CD4-positive, alpha-beta T cell treated with Interleukin-2 at 100 ng/mL for 4 hours (primary cell): ENCODE data around the gene NDUFV1.
"Not testable (repeated sequence)": the region's sequence is repeated elsewhere in the genome, so short reads cannot be mapped to it uniquely, and the experiment has no call there.

Experiments used
- DNase-seq: peaks from one replicate; pipeline ENCODE4 v3.0.0-alpha.2; 2020; ENCODE audit warnings: low spot score

The NDUFV1 gene

GRCh38 chr11:67611704-67612587 is 5.2 kb downstream of the NDUFV1 start:
- DNase-seq: no peak

- DNase-seq: no peak
These were observed 6.0 kb downstream of the NDUFV1 start for GRCh38 chr11:67612751-67613150.

- no peak for DNase-seq
These were observed 6.7 kb downstream of the NDUFV1 start for GRCh38 chr11:67613313-67613959.

GRCh38 chr11:67613960-67614715 is 7.4 kb downstream of the NDUFV1 start:
- DNase-seq: peak; percentile 86

- peak; percentile 50 for DNase-seq
These were observed 8.3 kb downstream of the NDUFV1 start for GRCh38 chr11:67614730-67615714.

GRCh38 chr11:67615728-67616430 is 9.1 kb downstream of the NDUFV1 start:
- peak; percentile 8 for DNase-seq

- DNase-seq: no peak
These were observed 9.9 kb downstream of the NDUFV1 start for GRCh38 chr11:67616431-67617242.

- no peak for DNase-seq
These were observed 10.7 kb downstream of the NDUFV1 start for GRCh38 chr11:67617243-67617953.

GRCh38 chr11:67618901-67619659 is 12.3 kb downstream of the NDUFV1 start:
- DNase-seq: not testable (repeated sequence)

GRCh38 chr11:67619683-67620618 is 13.2 kb downstream of the NDUFV1 start:
- not testable (repeated sequence) for DNase-seq

GRCh38 chr11:67620621-67621020 is 13.9 kb downstream of the NDUFV1 start:
- DNase-seq: not testable (repeated sequence)

- DNase-seq: not testable (repeated sequence)
These were observed 15.2 kb downstream of the NDUFV1 start for GRCh38 chr11:67621928-67622327.

- not testable (repeated sequence) for DNase-seq
These were observed 16.2 kb downstream of the NDUFV1 start for GRCh38 chr11:67622905-67623304.

- not testable (repeated sequence) for DNase-seq
These were observed 17.1 kb downstream of the NDUFV1 start for GRCh38 chr11:67623795-67624194.

- DNase-seq: not testable (repeated sequence)
These were observed 19.5 kb downstream of the NDUFV1 start for GRCh38 chr11:67626131-67626833.

- DNase-seq: no peak
These were observed 20.2 kb downstream of the NDUFV1 start for GRCh38 chr11:67626970-67627369.

- no peak for DNase-seq
These were observed 20.7 kb downstream of the NDUFV1 start for GRCh38 chr11:67627441-67627811.
